Measurements from ENCODE around the gene NRXN2. TPM values are rescaled to one million over a fixed set of nuclear protein-coding genes. Genes with fewer than 3 reads are reported as not detected.

Gene NRXN2
- total RNA-seq, 1 donor from 2014 or later, result not detected

DNA sequence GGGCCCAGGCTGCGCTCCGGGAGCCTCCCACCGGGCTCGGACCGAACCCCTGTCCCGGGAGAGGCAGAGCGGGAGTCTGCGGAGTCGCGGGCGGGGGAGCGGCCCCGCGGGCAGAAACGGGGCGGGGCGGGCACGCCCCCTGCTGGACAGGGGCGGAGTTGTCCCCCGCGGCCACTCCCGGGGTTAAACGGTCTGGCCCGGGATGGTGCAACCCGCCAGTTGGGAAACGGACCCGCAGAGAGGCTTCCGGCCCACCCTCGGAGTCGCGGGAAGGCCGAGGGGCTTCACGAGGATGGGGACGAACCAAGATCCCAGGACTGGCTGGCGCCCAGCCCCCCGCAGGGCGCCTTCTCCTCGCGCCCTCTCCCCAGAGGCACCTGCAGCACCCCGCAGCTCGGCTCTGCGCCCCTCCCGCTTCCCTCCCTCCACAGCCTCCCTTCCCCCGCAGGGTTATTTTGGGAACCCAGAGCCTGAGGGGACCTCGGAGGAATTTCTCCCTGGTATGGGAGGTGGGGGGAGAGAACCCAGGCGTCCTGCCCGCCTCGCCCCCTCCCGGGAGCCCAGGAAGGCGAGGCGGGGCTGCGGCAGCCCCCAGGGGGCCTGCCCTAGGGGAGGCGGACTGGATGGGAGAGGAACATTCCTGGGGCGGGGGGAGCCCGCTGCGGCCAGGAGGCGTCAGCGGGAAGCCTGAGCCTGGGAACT is 20.0 kb upstream of the NRXN2 start:
- Histone ChIP-seq H3K27me3 (ENCODE audit: control insufficient read depth, insufficient read depth, low read length) (peaks cover 43% of the 10 kb centered on the region), H3K36me3 (ENCODE audit: control insufficient read depth, insufficient read depth, low read length) (no peaks in the 10 kb centered on the region), H3K4me3 (ENCODE audit: low read depth, low read length) (peak overlapping the region; percentile 27)
- DNase-seq (ENCODE audit: low read depth) (no peak), FAIRE-seq (no peak)
- TF ChIP-seq, protein P1, sequence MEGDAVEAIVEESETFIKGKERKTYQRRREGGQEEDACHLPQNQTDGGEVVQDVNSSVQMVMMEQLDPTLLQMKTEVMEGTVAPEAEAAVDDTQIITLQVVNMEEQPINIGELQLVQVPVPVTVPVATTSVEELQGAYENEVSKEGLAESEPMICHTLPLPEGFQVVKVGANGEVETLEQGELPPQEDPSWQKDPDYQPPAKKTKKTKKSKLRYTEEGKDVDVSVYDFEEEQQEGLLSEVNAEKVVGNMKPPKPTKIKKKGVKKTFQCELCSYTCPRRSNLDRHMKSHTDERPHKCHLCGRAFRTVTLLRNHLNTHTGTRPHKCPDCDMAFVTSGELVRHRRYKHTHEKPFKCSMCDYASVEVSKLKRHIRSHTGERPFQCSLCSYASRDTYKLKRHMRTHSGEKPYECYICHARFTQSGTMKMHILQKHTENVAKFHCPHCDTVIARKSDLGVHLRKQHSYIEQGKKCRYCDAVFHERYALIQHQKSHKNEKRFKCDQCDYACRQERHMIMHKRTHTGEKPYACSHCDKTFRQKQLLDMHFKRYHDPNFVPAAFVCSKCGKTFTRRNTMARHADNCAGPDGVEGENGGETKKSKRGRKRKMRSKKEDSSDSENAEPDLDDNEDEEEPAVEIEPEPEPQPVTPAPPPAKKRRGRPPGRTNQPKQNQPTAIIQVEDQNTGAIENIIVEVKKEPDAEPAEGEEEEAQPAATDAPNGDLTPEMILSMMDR (IDR thresholded peaks at IDR 0.05; ENCODE audit: insufficient read depth, low read length, severe bottlenecking), result peak; percentile 88

DNA sequence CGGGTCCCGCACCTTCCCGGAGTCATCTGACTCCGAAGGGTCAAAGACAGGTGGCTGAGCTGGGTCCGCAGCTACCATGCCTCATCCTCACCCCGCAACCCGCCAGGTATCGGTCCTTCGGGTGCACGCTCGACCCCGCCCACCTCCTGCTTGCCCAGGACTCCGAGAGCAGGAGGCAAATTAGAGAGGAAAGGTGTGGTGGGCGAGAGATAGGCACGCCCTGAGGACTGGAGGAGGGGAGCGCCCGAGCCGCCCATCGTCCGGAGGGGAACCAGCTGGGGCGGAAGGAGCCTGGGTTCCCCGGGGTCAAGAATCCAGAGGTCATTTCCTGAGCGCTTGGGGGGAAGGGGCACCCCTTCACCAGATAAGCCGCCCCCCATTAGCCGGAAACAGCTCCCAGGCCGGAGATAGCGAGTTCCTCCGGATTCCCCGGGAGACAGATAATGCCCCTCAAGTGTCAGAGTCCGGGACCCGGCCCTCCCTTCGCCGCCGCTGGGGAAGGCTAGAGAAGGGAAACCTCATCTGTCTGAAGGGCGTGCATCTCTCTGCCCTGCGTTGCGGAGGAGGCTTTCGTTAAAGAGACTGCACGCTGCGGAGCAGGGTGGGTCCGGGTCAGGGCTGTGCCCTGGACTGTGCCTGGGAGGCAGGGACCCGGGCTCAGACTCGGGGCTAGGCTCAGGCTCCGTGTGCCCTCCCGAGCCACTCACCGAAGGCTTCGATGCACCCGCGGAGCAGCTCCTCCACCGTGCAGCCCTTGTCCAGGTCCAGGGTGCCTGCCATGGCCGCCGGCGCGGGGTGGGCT is 19.3 kb upstream of the NRXN2 start:
- FAIRE-seq (no peak), DNase-seq (ENCODE audit: low read depth) (no peak)
- H3K27me3 ChIP-seq (ENCODE audit: control insufficient read depth, insufficient read depth, low read length), result peaks cover 43% of the 10 kb centered on the region
- TF ChIP-seq, protein P1 (IDR thresholded peaks at IDR 0.05; ENCODE audit: insufficient read depth, low read length, severe bottlenecking), result no peak
- no peaks in the 10 kb centered on the region for H3K36me3 ChIP-seq (ENCODE audit: control insufficient read depth, insufficient read depth, low read length)
- peak overlapping the region; percentile 27 for H3K4me3 ChIP-seq (ENCODE audit: low read depth, low read length)

DNA sequence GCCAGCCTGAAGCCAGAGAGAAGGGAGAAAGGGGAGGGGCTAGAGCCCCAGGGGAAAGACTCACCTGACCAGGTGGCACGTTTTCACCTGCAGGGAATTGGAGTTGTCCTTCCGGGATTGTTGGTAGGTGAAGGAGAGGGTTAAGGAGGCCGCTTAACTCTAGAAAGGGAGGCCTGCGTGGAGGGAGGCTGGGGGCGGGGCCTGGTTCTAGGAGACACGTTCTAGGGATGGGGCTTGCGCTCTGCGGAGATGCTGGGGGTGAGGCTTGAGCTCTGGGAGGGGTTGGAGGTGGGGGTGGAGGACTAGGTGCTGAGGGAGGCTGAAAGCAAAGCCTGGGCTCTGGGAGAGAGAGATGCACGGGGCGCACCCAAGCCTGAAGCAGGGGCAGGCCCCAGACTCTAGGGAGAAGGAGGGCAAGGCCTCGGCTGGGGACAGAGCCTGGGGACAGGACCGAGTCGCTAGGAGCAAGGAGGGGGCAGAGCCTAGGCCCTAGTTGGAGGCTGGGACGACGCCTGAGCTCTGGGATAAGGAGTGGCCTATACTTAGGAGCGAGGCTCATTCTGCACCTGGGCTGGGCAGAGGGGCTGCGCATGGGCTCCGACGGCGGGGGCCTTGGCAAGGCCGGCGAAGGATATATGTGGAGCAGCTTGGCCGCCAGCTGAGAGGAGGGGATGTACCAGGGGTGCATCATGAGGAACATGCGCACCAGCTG is 18.5 kb upstream of the NRXN2 start:
- H3K27me3 ChIP-seq (ENCODE audit: control insufficient read depth, insufficient read depth, low read length), result peaks cover 43% of the 10 kb centered on the region
- H3K4me3 ChIP-seq (ENCODE audit: low read depth, low read length), result no peak overlapping the region
- TF ChIP-seq, protein P1 (IDR thresholded peaks at IDR 0.05; ENCODE audit: insufficient read depth, low read length, severe bottlenecking), result no peak
- FAIRE-seq (no peak), DNase-seq (ENCODE audit: low read depth) (no peak)
- H3K36me3 ChIP-seq (ENCODE audit: control insufficient read depth, insufficient read depth, low read length), result no peaks in the 10 kb centered on the region

DNA sequence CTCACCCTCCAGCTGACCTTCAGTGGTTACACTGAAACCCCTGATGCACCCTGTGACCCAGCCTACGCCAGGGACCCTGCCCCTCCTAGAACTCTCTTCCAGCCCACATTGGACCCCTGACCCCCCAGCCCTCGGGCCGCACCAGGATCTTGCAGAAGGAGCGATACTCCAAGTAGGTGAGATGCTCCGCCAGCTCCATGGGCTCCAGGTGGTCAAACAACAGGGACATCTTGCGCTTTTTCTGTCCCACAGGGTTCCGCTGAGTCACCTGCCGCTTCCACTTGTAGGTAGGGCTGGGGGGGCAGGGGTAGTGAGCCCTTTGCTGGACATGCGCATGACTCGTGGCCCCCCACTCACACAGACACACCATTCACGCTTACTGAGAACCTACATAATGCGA is 16.9 kb upstream of the NRXN2 start:
- no peak for FAIRE-seq
- Histone ChIP-seq H3K36me3 (ENCODE audit: control insufficient read depth, insufficient read depth, low read length) (no peaks in the 10 kb centered on the region), H3K4me3 (ENCODE audit: low read depth, low read length) (no peak overlapping the region), H3K27me3 (ENCODE audit: control insufficient read depth, insufficient read depth, low read length) (peaks cover 35% of the 10 kb centered on the region)
- no peak for DNase-seq (ENCODE audit: low read depth)
- TF ChIP-seq, protein P1 (IDR thresholded peaks at IDR 0.05; ENCODE audit: insufficient read depth, low read length, severe bottlenecking), result no peak

DNA sequence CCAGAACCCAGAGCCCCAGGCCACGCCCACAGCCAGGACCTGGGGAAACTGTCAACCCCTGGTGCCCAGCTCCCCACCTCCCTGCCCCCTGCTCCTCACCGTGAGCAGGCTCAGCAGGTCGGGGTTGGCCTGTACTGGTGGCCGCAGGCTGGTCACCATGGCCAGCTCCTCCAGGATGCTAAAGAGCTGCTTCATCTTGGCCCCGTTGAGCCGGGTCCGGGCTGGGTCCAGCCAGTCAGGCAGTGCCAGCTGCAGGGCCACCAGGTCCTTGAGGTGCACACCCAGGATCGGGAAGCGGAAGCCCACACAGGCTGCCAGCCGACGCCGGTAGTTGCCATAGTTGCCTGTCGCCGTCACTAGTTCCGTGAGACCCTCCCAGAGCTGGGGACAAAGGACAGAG is 13.7 kb upstream of the NRXN2 start:
- Histone ChIP-seq H3K36me3 (ENCODE audit: control insufficient read depth, insufficient read depth, low read length) (no peaks in the 10 kb centered on the region), H3K4me3 (ENCODE audit: low read depth, low read length) (no peak overlapping the region), H3K27me3 (ENCODE audit: control insufficient read depth, insufficient read depth, low read length) (peaks cover 12% of the 10 kb centered on the region)
- TF ChIP-seq, protein P1 (IDR thresholded peaks at IDR 0.05; ENCODE audit: insufficient read depth, low read length, severe bottlenecking), result no peak
- FAIRE-seq (no peak), DNase-seq (ENCODE audit: low read depth) (no peak)

Measured in bronchial epithelial cell (primary cell).